LHCN-M2 (cell line): ENCODE data around the gene MXRA7. TPM values are rescaled to one million over a fixed set of nuclear protein-coding genes. Genes with fewer than 3 reads are reported as not detected.
"Not testable (repeated sequence)": the region's sequence is repeated elsewhere in the genome, so short reads cannot be mapped to it uniquely, and the experiment has no call there.

Experiments used
- DNase-seq: peaks from one replicate; pipeline ENCODE4 v3.0.0-alpha.2; 2012; ENCODE audit warnings: low read depth
- polyA plus RNA-seq: library from polyadenylated mRNA; unstranded; fragments of >200 nt; gene quantifications from one replicate; pipeline ENCODE4 v1.2.1, GENCODE V29; 2012; ENCODE audit warnings: missing spikeins
- total RNA-seq: library from RNA; depleted of rRNA; stranded (reverse); fragments of >200 nt; gene quantifications from 2 replicates; pipeline ENCODE4 v1.2.3, GENCODE V29; 2014; rRNA removed

The MXRA7 gene, protein sequence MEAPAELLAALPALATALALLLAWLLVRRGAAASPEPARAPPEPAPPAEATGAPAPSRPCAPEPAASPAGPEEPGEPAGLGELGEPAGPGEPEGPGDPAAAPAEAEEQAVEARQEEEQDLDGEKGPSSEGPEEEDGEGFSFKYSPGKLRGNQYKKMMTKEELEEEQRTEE
- 470 and 568 TPM in 2 replicates for total RNA-seq
- polyA plus RNA-seq = 354 TPM

DNA sequence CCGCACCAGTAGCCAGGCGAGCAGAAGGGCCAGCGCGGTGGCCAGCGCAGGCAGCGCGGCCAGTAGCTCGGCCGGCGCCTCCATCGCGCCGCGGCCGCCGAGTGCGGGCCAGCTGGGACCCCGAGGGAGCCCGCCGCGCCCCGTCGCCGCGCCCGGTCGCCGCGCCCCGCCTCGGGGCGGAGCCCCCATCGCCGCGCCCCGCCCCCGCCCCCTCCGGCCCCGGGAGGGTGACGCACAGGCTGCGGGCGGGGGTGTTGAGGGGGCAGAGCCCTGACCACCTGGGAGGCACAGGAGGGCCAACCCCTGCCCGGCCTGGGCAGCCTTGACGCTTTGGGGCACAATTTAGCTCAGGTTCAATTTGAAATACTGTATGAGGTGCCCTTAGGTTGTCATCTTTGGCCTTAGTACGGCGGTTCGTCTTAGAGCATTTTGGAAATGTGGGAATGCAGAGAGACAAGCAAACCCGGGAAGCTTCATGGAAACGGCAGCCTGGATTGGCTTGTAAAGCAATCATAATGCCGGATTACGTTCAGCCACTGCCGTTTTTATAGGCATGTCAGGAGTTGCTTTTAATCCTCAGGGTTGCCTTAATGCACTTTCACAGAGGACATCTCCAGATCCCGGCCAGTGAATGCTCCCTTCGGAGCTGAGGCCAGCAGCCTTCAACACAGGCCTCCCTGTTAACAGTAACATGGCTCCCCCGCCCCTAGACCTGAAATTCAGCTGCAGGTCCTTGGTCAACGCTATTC is at the start of gene MXRA7:
MXRA7 (minus strand) TSS at position 103 of the 749 bp plus-strand sequence; CDS start at position 84, 19 bp downstream.
- DNase-seq = peak; percentile 77

DNA sequence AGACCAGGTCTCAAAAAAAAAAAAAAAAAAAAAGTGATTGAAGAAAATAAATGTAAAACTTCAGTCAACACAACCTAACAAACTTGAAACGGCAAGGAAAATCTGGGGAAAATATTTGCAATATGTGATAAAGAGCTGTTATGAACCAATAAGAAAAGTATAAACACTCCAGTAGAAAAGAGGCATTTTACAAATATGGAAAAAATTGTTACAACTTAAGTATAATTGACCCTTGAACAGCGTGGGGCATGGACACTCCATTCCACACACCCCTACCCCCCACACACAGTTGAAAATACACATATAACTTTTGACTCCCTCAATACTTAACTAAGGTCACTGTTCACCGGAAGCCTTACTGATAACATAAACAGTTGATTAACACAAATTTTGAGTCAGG is 47.8 kb upstream of the MXRA7 start:
- DNase-seq = no peak

DNA sequence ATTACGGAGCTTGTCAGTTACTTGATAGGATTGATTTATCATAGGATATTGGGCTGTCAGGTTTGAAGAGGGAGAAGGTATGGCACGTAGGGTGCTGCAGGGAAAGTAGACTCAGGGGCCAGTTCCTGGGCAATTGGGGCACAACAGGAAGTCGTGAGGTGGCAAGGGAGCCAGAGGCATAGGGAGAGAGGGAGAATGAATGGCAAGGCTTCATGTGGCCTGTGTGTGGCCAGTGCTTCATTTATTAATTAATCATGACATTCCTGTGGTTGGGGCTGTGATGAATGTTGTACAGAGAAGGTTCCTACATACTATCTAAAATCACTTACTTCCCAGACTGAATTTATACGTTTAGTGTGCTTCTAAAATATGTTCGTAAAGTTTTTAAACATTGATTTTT is 46.5 kb upstream of the MXRA7 start:
- no peak for DNase-seq

DNA sequence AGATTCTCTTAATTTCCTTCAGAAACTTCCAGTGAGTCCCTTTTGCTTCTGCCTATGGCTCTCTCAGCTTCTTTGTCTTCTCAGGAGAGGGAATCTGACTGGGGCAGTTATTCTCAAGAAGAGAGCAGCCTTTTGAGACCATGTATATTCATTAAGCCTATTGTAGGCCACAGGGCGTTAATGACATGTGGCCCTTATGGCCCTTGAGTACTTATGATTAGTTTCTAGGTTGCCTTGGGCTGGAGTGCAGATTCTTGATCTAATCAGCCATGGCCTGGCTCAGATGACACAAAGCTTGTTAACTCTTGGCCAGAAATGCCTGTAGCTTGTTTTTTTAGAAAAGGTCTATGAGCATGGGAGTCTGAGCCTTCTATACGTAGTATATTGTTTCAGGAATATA is 44.5 kb upstream of the MXRA7 start:
- DNase-seq = no peak

DNA sequence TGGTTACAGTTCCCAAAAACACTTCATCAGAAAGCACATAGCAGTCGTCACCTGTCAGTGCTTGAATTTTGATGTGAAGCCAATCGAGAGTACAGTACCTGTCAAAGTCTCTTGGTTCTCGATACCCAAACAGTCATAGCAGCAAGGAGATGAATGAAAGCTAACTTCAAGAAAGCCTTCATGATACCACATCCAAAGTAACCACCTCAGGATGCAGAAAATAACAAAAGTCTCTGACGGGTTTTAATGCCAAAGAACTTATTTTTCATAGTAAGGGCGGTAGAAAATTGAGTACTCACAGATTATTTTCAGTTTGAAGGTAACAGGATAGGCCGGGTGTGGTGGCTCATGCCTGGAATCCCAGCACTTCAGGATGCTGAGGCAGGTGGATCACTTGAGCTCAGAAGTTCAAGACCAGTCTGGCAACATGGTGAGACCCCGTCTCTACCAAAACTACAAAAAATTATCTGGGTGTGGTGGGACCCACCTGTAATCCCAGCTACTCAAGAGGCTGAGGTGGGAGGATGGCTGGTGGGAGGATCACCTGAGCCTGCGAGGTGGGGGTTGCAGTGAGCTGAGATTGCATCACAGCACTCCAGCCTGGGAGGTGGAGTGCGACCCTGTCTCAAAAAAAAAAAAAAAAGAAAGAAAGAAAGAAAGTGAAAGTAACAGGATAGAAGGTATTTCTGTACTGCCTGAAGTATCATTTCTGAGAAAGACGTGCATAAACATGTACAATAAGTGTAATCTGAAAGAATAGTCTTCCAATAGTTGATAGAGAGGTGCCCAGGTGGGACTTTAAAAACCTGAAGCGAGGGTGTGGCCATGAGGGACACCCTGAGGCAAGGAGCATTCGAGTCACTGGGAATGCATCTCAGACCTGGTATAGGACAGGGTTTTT is 42.5 kb upstream of the MXRA7 start:
- no peak for DNase-seq

DNA sequence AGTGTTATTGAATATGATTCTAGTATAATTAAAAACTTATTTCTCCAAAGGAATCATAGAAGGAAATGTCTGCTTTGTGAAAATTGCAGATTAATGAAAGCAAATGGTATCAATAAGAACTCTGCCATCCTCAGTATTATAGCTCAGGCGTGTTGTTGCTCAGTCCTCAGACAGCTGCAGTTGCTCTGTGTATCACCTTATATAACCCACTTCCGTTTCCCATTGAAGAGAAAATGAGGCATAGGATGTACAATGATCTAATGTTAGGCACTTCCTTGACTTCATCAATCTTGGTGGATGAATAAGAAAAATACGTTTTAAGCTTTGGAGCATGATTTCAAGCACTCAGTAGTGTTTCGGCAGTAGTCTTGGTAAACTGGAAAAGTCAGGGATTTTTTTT is 41.2 kb upstream of the MXRA7 start:
- DNase-seq = no peak

DNA sequence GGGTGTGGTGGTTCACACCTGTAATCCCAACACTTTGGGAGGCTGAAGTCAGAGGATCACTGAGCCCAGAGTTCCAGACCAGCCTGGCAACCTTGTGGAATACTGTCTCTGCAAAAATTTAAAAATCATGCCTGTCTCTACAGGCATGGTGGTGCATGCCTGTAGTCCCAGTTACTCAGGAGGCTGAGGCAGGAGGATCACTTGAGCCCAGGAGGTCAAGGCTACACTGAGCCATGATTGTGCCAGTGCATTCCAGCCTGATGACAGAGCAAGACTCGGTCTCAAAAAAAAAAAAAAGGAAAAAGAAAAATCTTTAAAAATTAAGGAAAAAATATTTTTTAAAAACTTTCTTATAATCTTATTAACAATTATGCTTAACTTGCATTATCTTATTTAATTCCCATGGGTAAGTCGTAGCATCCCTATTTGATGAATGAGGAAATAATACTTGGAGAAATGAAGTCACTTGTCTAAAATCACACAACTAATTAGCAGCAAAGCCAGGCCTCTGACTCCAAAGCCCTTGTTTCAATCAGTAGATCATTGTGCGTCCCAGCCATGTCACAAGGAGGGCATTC is 40.7 kb upstream of the MXRA7 start:
- DNase-seq = no peak

DNA sequence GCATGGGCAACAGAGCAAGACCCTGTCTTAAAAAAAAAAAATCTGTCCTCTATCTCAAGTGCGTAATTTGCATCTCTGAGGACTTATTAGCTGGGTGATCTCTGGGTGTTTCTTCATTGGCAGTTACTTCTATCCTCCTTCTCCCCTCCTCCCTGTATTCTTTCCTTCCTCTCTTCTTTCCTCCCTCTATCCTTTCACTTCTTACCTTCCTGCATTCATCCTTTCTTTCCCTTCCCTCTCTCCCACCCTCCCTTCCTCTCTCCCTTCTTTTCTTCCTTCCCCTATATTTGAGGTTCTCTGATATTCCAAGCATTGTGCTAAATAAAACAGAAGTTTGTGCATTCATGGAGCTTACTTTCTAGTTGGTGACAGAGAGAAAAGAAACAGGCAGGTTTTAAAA is 37.9 kb upstream of the MXRA7 start:
- no peak for DNase-seq

DNA sequence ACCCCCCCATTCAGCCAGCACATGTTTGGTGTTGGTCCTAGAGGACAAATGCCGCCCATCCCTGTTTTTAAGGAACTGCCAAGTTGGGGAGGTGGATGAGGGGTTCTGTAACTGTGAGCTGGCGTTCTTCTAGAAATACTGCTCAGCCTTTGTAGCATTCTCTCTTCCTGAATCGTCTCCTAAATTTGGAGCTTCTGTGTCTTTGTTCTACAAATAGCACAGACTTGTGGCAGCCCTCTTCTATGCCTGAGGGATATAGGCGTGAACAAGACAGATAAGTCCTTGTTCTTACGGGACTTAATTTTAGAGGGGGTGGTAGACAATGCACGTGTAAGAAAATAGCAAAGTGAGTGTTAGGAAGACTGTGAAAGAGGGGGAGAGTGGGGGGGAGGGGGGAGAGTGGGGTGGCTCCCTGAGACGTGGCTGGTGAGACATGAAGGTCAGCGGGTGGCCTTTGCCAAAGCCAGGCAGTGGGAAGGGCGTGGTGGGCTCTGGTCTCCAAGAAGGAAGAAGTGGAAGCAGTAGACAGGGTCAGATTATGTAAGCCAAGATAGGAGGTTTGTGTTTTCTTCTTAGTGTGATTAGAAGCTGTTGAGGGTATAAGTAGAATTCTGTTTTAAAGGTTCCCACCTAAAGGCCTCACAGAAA is 37.1 kb upstream of the MXRA7 start:
- DNase-seq = no peak

DNA sequence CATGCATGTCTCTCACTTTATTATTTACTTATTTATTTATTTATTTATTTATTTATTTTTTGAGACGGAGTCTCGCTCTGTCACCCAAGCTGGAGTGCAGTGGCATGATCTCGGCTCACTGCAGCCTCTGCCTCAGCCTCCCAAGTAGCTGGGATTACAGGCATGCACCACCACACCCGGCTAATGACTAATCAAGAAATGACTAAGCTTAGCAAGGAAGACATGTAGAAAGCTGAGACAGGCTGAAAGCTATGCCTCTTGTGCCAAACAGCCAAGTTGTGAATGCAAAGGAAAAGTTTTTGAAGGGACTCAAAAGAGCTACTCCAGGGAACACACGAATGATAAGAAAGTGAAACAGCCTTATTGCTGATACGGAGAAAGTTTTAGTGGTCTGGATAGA is 35.0 kb upstream of the MXRA7 start:
- DNase-seq = not testable (repeated sequence)

DNA sequence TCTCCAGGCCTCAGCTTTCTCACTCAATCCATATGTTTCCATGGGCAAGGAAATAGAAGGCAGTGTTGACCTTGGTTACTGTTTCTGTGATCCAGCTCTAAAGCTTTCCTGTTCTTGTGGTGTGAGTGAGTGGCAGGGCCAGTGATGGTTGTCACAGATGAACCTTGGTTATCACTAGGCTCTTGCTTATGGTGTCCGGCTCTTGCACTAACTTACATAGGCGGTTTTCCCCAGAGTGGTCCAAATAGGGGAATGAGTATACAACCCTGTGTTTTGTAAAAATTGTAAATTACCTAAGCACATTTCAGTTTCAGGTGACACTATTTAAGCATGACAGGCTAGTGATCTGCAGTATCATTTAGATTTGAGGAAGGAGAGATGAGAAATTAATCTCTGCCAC is 34.0 kb upstream of the MXRA7 start:
- no peak for DNase-seq

DNA sequence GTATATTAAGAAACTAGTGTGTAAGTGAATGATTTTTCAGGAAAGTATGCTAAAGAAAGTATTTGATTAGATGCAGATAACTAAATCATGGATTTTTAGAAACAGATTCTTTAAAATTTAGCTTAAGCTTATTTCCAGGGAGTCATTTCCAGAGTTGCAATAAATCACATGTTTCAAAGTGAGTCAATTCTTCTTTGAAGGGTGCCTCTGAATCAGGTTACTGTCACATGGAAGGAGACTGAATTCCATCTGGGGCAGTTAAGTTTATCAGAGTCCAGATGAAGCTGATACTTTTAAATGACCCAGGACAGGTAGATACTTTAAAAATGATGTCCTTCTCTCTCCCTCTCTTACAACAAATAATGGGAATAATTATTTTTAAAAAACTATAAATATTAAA is 32.2 kb upstream of the MXRA7 start:
- no peak for DNase-seq

DNA sequence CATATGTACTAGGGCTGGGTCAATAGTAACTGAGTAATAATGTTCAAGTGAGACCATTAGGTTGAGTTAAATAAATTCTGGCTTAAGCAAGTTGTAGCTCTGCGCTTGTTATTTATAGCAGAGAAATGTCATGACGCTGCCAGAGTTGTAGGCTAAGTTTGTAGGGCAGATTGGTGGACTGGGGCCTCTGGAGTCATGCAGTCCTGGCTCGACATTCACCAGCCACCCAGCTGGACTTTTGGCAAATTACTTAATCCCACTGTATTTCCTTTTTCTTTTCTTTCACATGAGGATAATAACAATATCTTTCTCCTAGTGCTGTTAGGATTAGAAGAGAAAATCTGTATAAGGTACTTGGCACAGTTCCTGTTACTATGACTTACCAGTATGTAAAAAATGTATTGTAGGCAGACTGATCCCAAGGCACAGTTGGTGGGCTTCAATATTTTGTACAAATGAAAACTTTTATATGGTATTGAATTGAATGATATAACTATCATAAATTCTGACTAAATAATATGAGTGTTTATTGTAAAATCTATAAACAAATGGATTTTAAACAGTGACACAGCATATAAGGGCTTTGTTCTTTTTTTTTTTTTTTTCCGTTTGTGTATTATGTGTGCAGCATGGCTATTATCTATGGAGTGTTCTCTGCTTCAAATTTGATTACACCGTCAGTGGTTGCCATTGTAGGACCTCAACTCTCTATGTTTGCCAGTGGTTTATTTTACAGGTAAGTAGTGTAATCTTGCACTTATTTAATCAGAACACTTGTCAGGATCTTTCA is 29.8 kb upstream of the MXRA7 start:
- DNase-seq = no peak

DNA sequence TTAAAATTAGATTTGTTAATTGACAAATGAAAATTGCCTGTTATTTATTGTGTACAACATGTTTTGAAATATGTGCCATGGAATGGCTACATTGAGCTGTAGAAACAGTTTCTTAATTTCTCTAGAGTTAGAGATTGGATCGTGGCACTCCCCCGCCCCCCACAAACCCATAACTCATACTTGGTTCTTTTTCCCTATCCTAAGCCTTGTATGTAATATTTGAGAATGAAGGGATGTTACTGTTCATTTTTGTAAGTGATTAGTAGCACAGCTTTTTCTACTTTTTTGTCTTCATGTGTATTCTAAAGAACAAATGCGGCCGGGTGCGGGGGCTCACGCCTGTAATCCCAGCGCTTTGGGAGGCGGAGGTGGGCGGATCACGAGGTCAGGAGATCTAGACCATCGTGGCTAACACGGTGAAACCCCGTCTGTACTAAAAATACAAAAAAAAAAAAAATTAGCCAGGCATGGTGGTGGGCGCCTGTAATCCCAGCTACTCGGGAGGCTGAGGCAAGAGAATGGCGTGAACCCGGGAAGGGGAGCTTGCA is 28.9 kb upstream of the MXRA7 start:
- not testable (repeated sequence) for DNase-seq

DNA sequence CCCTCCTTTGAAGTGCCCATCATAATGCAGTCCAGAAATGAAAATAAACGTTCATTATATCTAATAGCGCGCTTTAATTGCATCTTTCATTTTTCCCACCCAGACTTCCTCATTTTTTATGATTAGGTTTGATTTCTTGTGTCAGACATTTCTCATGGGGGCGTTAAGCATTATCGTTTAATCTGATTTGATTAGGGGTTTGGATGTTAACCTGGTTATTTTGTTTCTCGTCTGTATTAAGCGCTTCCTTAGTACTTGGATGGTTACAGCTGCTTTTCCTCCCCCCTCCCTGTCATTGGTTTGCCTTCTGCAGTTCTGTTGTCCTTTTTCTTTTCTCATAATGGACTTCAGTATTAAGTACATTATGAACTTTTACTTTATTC is 27.7 kb upstream of the MXRA7 start:
- DNase-seq = no peak

DNA sequence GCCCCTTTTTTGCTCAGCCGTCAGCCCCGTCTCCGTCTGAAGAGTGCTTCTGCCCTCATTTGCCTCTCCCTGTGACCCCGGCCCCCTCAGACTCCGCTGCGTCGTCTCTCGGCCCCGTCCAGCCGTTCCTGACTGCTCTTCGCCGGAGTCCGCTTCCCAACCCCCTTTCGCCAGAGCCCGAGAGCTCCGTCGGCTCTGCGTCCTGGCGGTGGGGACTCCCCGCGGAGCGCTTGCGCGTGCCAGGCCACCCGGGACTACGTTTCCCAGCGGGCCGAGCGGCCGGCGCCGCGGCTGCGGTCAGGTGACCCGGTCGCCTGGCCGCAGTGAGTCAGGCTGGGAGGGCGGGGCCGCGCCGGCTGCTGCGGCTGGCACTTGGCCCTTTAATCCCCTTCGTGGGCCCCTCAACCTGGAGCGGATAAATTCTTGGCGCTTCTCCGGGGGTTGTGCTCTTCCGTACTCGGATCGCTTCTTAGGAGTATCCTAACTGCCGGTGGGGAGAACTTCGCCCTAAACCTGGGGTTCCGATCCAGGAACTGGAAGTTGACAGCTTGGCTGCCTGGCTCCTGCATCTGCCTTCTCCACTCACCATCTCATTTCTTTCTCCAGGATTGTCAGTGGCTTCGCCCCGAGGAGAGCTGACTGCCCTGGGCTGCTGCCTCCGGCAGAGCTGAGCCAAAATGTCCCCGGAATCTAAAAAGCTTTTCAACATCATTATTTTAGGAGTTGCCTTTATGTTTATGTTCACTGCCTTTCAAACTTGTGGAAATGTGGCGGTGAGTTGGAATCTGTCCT is 27.1 kb upstream of the MXRA7 start, which contains the start of gene MFSD11:
MFSD11 (plus strand) TSS at position 444 of the 792 bp plus-strand sequence; CDS start at position 678, 234 bp downstream.
- peak; percentile 90 for DNase-seq

DNA sequence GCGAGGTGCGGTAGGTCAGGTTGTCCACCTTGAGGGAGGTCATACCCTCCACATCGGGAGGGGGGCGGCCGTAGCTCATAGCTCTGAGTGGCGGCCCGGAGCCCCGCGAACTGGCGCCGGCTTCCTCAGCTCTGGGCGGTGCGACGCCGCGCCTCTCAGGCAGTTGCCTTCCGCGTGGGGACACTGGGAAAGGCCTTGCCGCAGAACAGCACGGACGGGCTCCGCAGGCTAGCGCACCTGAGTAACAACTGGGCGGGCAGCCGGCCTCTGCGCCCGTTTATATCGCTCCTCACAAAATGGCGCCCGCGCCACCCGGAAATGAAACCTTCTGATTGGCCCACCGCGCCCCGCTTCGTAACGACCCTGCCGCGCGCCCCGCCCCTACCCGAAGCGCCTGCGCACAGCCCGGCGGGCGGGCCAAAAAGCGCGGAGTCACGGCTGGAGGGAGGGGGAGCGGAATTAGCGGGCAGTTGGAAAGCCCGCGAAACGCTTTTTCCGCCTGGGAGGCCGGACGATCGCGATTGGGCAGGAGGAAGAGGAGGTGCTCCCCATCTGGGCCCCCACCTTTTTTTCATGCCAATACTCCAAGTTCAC is 26.4 kb upstream of the MXRA7 start, which contains the start of gene SRSF2:
SRSF2 (minus strand) TSS at position 250 of the 594 bp plus-strand sequence; CDS start at position 79, 171 bp downstream.
- DNase-seq = peak; percentile 99

DNA sequence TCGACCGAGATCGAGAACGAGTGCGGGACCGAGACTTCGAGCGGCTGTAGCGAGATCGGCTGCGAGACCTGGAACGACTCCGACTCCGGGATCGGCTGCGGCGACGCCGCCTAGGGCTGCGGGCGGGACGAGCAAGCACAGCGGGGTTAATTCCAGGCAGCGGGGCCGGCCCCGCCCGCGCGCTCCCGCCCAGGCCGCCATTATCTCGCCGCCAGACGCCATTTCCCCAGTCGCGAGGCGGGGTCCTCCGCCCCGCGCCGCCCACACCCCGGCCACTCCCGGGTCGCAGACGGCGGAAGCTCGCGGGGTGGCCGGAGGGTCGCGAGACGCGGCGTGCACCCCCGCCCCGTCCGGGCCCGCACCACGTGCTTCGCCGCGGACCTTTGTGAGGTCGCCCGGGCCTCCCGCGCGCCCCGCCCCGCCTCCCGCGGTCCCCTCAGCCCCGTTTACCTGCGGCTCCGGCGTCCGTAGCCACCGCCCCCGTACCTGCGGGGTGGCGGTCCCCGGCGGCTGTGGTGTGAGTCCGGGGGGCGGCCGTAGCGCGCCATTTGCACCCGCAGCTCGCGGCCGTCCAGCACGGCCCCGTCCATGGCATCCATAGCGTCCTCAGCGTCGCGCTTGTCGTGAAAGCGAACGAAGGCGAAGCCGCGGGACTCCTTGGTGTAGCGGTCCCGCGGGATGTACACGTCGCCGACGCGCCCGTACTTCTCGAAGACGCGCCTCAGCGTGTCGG is 25.8 kb upstream of the MXRA7 start:
- DNase-seq = peak; percentile 39
